HG02840 (cell line): ENCODE data around the gene URM1.
"Not testable (repeated sequence)": the region's sequence is repeated elsewhere in the genome, so short reads cannot be mapped to it uniquely, and the experiment has no call there.

Source experiments
- ATAC-seq: cut with Tn5 transposase; IDR thresholded peaks from one replicate; pipeline ENCODE4 v1.9.1; 2021; ENCODE audit warnings: mild to moderate bottlenecking, moderate library complexity, moderate number of reproducible peaks; ENCODE audit not compliant: unreplicated experiment, low FRiP score

The URM1 gene

DNA sequence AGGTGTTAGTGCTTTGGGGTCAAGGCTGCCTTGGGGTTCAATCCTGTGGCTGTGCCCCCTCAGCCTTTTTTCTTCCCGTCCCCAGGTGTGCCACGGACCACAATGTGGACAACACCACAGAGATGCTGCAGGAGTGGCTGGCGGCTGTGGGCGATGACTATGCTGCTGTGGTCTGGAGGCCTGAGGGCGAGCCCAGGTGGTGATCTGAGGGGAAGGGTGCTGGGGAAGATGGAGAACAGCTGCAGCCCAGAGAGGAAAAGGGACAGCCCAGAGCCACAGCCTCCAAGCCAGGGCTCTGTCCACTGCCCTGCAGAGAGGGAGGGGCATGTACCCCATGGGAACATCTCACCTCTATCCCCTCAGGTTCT, 51.6 kb downstream of the URM1 start:
- no peak for ATAC-seq

DNA sequence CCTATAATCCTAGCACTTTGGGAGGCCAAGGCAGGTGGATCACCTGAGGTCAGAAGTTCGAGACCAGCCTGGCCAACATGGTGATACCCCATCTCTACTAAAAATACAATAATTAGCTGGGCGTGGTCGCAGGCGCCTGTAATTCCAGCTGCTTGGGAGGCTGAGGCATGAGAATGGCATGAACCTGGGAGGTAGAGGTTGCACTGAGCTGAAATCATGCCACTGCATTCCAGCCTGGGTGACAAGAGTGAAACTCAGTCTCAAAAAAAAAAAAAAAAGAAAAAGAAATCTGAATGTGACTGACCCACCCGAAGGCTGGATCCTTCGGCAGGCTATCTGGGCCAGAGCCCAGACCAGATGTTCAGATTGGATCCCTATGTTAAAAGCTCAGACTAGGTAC, 52.2 kb downstream of the URM1 start:
- ATAC-seq: not testable (repeated sequence)

DNA sequence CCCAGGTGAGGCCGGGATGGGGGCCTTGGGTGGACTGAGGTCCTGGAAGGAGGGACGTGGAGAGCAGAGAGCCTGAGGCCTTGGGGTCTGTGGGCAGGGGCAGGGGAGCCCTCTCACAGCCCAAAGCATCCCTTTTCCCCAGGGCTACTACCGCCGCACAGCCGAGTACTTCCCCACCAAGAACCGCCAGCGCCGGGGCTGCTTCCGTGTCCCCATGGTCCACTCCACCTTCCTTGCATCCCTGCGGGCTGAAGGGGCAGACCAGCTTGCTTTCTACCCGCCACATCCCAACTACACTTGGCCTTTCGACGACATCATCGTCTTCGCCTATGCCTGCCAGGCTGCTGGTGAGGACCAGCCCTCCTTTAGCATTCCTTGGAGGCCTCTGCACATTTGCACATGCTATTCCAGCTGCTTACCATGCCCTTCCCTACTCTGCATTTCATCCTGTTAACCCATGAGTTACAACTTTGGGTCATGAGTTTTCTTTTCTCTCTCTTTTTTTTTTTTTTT, 53.1 kb downstream of the URM1 start:
- ATAC-seq: no peak

DNA sequence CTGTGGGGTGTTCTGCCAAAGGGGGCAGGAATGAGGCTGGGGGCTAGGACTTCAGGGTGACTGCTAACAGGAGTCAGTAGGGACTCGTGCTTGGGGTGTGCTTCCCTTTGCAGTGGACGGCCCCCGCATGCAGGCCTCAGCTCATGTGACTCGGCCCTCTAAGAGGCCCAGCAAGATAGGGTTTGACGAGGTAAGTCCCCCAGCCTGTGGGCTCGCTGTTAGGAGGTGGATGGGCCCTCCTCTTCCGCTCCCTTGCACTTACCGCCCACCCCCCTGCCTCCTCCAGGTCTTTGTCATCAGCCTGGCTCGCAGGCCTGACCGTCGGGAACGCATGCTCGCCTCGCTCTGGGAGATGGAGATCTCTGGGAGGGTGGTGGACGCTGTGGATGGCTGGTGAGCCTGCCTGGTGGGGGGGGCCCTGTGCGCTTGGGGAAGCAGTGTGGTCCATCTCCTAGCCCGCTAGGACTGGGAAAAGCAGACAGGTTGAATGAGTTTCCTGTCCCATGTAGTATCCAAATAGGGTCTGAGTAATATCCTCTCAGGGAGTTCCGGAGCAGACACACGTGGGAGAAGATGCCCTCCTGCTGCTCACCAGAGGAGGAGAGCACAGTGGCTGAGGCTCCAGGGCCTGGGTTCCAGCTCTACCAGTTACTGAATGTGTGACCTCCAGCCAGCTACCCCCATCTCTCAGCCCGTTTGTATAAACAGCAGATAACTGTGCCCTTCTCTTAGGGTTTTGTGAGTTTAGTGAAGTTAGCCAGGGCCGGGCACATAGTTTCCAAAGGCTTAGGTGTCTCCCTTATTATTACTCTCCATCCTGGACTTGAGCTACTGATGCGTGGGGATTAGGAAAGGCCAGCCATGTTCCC, 57.7 kb downstream of the URM1 start:
- no peak for ATAC-seq

DNA sequence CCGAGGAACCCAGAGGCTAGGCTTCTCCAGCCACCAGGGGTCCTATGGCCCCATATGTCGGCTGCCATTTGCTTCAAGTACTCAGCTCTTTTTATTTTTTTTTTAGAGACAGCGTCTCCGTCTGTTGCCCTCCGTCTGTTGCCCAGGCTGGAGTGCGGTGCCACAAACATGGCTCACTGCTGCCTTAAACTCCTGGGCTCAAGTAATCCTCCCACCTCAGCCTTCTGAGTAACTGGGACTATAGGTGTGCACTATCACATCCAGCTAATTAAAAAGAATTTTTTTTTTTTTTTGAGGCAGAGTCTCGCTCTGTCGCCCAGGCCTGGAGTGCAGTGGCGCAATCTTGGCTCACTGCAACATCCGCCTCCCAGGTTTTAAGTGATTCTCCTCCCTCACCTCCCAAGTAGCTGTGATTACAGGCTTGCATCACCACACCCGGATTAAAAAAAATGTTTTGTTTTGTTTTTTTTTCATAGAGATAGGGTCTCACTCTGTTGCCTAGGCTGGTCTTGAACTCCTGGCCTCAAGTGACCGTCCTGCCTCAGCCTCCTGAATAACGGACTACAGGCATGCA, 58.4 kb downstream of the URM1 start:
- ATAC-seq: no peak

DNA sequence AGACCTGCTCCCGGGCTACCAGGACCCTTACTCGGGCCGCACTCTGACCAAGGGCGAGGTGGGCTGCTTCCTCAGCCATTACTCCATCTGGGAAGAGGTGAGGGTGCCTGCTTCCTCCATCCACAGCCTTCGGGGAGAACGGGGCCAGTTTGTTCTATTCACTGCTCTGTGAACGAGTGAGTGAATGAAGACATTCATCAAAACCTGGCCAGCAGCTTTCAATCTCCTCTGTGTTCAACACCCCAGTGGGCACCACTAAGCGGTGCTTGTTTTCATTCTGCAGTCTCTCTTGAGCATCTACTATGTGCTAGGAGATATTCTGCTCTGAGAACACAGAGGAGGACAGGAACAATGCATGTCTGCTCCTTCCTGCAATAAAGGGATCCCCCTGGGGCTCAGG, 60.0 kb downstream of the URM1 start:
- no peak for ATAC-seq

DNA sequence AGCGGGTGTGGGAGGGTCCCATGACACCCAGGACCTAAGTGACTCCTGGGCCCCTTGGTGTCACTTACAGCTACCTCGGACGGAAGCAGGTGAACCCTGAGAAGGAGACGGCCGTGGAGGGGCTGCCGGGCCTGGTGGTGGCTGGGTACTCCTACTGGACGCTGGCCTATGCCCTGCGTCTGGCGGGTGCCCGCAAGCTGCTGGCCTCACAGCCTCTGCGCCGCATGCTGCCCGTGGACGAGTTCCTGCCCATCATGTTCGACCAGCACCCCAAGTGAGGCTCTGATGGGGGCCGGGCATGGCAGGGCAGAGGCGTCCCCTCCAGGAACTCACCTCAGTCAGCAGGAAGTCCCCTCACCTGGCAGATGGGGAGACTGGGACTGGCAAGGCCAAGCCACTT, 63.2 kb downstream of the URM1 start:
- ATAC-seq: no peak

DNA sequence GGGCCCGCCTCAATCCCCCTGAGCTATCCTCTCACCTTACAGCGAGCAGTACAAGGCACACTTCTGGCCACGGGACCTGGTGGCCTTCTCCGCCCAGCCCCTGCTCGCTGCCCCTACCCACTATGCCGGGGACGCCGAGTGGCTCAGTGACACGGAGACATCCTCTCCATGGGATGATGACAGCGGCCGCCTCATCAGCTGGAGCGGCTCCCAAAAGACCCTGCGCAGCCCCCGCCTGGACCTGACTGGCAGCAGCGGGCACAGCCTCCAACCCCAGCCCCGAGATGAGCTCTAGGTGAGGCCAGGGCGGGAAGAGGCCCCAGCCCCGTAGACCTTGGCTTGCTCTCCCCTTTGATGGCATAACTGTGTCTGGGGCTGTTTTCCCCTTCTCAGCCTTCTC, 64.4 kb downstream of the URM1 start:
- no peak for ATAC-seq

DNA sequence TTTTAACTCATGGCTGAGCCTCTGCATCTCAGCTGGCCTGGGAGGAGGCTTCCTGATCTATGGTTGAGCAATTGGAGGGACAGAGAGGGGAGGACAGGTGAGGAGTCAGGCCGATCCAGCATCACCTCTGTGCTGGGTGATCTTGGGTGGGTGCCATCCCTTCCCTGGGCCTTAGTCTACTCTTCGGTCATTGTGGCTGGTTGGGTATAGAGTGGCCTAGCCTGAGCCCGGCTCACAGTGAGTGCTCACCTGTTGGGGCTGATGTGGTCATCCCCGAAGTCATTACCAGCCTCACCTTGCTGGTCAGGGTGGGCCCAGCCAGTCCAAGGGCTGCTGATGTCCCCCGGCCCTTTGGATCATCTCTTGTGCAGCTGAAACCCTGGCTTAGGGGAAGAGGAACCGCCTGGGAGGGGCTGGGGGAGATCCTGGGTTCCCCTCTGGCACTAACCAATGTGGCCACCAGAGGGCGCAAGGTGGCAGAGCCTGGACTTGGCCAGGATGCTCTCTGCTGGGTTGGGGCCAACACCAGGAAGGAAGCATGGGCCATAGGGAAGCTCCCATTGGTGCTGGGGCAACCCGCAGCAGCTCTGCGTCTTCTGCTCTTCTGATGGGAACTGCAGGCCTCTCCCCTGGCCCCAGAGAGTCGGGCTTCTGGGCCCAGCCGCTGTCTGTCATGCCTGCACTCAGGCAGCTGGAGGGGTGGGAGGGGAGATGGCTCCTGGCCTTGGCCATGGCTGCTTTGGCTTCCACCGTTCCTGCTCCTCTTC, 67.4 kb downstream of the URM1 start:
- no peak for ATAC-seq

DNA sequence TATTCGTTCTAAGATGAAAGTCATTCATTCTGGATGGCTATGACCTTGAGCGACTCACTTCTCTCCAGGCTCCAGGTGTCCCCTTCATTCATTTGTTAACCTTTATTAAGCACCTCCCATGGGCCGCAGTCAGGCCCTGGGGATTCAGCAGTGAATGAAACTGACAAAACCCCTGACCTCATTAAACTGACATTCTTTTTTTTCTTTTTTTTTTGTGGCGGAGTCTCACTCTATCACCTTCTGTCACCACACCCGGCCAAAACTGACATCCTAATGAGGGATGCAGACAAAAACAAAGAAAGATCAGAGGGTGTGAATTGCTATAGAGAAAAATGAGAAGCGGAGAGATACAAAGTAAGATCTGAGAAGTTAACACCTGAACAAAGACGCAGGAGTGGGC, 68.1 kb downstream of the URM1 start:
- no peak for ATAC-seq
